ENCODE data around the gene STAT5B.
A peak's percentile ranks its signal among the peaks of the same experiment; 100 is the strongest.

The STAT5B gene

DNA sequence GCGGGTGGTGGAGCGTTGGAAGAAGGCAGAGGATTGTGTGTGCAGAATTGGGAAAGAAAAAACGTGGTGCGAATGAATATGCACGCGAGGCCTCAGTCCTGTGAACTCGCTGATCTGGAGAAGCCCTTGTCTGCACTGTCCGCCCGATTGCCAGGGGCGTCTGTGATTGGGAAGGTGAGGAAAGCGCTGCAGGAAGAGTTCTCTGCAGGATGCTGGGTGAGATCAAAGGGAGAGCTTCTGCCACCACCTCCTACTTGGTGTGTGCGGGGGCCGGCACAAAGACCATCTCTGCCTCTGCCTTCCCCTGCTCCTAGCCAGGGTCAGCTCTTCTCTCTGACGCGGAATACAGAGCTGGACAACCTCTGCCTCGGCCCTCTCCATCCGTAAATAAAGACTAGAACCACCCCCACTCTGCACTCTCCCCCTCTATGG lies 120.6 kb downstream of the STAT5B start:
- H3K4me3 ChIP-seq (ENCODE audit: low read depth, low read length) = peak overlapping the region; percentile 96
- no peak for DNase-seq (ENCODE audit: low read depth, low spot score)
- TF ChIP-seq CTCF (IDR thresholded peaks at IDR 0.05; ENCODE audit: low read depth, low read length) = no peak
- in situ Hi-C loops (cut with HindIII; ENCODE audit: low sequenced_read_pairs) = no loop called here

DNA sequence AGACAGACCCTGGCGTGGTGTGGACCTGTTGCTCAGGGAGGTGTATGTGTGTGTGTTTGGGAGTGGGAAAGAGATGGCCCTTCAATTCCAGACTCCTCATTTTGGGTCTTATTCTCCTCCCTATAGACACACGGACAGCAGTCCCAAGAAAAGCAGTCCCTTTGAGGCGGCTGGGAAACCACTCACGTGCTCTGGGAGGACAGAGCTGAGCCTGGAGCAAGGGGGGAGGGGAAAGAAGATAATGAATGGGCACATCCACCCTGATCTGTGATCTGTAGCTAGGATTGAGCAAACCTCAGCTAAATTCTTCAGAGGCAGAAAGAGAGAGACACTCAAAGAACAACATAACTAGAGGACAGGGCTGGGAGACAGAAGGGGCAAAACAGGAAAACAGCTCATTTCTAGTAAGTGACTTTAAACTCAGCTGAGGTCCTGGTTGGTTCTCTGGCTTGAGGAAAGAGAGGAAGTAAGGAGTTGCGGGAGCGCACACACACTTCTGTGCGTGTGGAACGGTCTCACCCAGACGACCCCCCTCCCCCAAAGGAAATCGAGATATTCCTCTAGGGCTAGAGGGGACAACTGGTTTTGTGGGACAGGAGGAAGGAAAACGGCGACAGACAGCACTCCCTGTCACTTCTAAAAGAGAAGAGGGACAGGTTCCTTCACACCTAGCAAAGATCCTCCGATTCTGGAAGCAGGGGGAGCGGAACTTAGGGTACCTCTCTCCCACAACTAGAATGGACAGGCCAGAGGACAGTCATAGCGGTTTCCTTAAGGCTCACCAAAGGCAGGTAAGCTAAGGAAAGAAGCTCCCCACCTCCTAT lies 122.1 kb downstream of the STAT5B start:
- peak; percentile 4 for DNase-seq (ENCODE audit: low read depth, low spot score)
- no peak for TF ChIP-seq CTCF (IDR thresholded peaks at IDR 0.05; ENCODE audit: low read depth, low read length)

More for the DNA sequence above, 122.1 kb downstream of the STAT5B start:
- H3K4me3 ChIP-seq (ENCODE audit: low read depth, low read length) = peak overlapping the region; percentile 96
- in situ Hi-C loops (cut with HindIII; ENCODE audit: low sequenced_read_pairs) = no loop called here

All from astrocyte of the spinal cord (primary cell).